GDM1 (cell line): ENCODE measurements around the gene AUTS2.
A peak's percentile ranks its signal among the peaks of the same experiment; 100 is the strongest.

Experiments used
- DNase-seq: peaks from one replicate; lab custom pipeline; 2025; lab: John Stamatoyannopoulos, UW

Gene AUTS2

GRCh38 chr7:69818636-69819332 is 220.5 kb downstream of the AUTS2 start:
- no peak for DNase-seq

- no peak for DNase-seq
Measured at GRCh38 chr7:69819333-69819705, 221.0 kb downstream of the AUTS2 start.

GRCh38 chr7:69820479-69821192 is 222.4 kb downstream of the AUTS2 start:
- DNase-seq = no peak

DNA sequence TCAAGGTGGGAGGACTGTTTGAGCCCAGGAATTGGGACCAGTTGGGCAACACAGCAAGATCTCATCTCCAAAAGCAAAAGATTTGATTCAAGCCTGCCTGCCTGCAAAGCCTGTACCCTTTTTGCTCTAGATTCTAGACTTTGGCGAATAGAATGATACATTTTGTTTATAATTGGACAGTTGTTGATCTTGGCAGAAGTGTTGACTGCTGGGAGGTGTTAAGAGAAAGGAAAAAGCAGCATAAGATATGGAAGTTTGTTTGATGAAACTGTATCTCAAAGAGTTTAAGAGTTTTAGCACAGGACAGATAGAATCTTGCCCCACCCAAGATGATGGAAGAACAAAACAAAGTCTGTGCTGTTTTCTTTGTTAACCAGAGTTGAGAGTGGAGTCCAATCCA is 224.1 kb downstream of the AUTS2 start:
- no peak for DNase-seq

- DNase-seq = no peak
Measured at GRCh38 chr7:69823151-69823744, 225.0 kb downstream of the AUTS2 start.

DNA sequence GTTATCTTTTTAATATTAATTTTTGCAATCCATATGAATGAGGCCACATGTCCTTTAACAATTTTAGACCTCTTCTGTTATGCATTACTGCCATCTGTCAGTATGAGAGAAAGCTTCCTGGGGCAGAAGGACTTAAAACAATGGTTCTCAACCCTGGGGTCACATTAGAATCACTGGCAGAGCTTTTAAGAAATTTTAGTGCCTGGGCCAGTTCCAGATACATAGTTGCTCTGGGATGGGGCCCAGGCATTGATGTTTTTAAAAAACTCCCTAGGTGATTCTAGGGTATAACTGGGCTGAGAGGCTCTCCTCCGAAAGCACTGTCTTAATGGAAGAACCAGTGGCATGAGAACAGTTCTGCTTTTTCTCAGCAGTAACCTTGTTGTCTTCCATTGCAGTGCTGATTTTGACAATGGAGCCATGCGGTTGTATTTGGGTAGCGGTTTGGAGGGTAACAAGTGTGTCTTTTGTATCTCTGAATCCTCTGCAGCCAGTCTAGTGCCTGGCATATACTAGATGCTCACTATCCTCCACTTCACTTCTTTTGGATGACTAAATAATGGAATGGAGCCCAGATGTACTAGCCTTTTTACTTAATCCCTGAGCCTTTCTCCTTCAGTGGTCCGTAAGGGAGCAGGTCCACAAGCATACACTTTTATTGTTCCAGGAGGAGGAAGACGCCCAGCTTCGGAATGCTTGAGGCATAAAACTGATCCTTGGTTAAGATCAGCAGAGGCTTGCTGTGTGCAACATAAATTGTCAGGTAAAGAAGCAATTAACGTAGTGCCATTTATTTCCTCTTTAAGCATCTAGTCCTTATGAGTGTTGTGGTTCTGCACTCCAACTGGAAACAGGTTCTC is 227.1 kb downstream of the AUTS2 start:
- DNase-seq = no peak

GRCh38 chr7:69826283-69826682 is 228.0 kb downstream of the AUTS2 start:
- DNase-seq = no peak

DNA sequence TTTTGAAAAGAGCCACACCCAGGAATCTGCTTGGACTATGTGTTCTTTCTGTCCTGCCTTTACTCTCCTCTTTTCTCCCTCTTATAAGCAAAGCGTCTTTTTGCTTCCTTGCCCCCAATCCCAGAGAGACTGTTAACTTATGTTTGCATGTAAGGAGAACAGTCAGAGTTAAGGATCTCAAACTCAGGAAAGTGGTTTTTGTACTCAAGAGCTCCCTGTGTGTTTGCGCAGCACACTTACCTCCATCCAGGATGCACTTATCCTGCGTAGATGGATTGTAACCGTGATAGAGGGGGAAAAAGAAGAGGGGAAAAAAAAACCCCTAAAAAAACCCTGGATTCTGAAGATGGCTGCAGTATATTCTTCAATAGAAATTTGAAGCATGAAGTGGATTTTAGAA is 228.9 kb downstream of the AUTS2 start:
- no peak for DNase-seq

GRCh38 chr7:69827558-69827957 is 229.3 kb downstream of the AUTS2 start:
- peak; percentile 55 for DNase-seq

DNA sequence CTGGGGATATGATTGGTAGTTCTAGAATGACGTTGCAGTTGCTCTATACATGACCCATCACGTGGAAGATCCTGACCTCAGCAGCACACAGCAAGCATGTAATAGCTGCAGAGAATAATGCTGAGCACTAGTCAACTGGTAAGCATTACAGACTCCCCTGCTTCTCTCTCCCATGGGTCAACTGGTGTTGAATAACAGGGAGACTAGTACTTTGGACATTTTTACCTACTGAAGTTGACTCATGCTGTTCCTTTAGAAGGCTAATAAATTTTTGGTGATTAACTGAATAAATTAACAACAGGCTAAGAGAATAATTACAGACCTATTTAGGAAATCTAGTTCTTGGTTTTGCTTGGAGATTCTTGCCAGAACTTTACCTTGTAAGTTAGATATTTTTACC is 234.1 kb downstream of the AUTS2 start:
- DNase-seq = no peak

DNA sequence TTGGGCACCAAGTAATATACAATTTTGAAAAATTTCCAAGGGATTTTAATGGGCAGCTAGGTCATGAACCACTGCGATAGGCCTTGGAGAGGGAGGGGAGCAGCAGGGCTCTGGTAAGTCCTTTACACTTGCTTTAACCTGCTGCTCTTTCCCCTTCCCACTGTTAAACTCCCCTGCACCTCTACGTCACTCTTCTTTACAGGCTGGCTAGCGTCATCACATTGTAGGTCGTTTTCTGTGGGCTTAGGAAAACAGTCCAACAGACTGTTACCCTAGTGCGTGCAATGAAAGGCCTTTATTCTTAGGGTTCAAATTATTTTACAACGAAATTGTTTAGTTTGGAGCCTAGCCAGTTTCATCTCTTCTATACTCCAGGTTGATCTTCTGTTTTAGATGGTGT is 235.7 kb downstream of the AUTS2 start:
- no peak for DNase-seq

DNA sequence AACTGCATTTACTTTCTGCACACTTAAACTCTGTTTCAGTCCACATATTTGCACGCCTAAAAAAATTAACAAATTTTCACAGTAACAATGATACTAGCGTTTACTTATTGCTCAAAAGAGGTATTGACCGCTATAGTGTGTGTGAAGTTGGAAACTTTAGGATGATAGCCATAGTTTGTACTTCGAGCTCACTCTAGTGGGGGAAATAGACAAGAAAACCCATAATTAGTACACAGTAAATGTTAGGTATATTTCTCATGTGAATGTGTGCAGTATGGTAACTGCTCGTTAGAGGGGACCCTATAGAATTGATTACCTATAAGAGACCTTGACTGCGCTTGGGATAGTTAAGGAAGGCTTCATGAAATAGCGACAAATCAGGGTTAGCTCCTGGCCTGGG is 238.4 kb downstream of the AUTS2 start:
- no peak for DNase-seq

DNA sequence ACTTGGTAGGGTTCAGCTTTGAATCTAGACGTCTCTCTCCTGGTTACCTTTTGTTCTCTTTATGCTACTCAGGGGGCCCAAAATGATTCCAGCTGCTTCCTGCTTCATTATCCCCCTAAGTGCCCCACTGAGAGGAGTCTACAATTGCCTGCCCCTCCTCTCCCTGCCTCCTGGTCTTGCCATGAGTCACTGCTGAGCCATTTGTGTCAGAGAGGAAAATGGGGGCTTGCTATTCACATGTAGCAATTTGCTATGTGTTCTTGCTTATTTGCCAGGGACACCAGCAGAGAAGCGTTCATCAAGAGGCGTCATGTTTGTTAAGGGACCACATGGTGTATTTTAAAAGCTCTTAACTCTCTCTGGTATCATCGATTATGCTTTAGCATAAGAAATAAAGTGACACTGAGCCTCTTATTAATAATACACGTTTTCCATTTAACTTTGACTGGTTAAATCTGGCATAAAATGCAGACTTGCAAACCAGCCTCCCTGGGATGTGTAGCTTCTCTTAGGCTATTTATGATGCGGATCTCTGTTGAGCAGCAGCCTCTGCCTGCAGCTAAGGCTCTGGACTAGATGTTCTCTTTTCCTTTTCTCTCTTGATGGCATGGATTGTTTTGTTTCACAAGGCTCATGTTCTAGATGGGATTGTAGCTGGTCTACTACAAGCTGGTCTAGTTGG is 239.3 kb downstream of the AUTS2 start:
- DNase-seq = no peak

GRCh38 chr7:69839782-69840181 is 241.5 kb downstream of the AUTS2 start:
- DNase-seq = no peak

DNA sequence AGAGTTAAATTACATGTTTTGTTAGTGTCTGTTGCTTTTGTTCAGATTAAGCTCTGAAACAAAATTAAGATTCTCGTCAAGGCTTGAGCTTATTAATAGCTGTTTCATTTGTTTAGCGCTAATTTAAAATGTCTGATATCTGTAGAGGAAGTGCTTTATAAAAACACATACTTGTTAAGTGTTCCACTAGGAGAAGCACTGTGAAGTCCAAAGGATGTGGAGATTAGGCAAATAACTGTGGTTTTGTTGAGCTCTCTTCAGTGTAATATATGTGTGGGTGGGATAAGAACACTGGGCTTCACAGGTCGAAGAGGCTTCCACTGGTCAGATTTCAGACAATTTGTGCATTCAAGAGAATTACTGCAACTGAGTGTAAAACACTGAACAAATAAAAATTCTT is 242.0 kb downstream of the AUTS2 start:
- no peak for DNase-seq

DNA sequence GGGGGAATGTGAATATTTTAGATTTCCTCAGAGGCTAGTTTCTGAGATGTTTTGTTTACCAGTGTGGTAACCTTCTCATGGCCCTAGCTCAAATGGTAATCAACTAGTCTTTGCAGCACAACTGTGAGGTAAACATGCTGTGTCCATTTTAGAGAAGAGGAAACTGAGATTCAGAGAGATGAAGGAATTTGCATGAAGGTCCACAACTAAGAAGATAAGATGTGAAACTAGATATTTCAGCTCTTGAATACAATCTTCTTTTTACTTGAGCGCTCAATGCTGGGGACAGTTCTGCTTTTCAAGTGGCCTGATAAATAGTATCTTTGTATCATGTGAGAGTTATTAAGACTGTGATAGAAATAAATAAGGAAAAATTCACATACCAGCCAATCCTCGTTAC is 245.4 kb downstream of the AUTS2 start:
- no peak for DNase-seq

- DNase-seq = no peak
Measured at GRCh38 chr7:69844264-69844868, 246.1 kb downstream of the AUTS2 start.

DNA sequence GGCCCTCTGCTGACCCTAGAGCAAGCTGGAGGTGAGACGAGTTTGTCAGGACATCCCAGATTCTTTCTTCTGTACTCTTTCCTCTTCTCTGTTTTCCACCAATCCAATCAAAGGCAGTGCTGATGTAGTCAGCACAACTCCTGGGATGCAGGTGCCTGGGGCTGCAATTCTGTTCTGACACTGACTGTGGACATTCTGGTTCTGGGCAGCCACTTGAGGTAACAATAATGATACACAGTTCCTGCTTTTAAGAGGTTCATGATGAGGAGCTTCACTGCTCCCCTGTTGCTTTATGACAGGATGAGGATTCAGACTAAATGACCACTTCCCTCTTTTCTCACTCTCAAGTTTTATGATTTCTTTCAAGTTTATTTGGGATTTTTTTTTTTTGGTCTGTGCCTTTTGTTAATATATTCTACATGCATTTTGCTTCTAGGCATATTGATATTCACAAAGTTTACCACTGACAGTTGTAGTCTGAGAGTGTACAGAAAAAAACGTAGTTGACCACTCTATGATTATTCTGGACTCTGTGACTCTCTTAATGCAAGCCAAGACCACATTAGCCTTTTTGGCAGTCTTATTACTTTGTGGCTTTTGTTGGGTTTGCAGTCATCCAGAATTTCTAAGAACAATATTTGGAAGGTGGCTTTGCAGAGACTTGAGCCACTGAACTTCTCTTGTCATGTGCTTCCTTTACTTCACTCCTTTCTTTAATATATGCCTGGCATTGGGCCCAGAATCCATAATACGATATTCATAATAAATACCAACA is 247.6 kb downstream of the AUTS2 start:
- DNase-seq = no peak

- DNase-seq = no peak
Measured at GRCh38 chr7:69847921-69848612, 249.8 kb downstream of the AUTS2 start.

DNA sequence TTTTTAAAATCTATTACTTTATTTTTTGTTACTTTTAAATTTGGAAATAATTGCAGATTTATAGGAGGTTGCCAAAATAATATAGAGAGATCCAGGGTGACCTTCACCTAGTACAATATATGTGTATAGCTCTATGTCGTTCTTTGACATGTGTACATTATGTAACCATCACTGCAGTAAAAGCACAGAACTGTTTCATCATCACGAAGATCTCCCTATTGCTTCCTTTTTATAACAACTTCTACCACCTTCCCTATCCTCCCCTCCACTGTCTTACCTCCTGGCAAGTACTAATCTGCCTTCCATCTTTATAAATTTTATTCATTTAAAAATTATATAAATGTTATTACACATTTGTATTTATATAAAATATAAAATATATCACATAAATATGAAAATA is 251.0 kb downstream of the AUTS2 start:
- DNase-seq = no peak
